Measurements from ENCODE around the gene ISYNA1. TPM values are rescaled to one million over a fixed set of nuclear protein-coding genes. Genes with fewer than 3 reads are reported as not detected.

ISYNA1 gene
- total and polyA plus RNA-seq, 12 donors = 3.2 to 313 (median 78.7) TPM

GRCh38 chr19:18444513-18444912 lies 6.6 kb upstream of the ISYNA1 start:
- TF ChIP-seq CTCF (IDR thresholded peaks at IDR 0.05) = no peak
- no peak for TF ChIP-seq POLR2A (IDR thresholded peaks at IDR 0.05)
- H3K9me3 ChIP-seq (replicated peaks in 1 of 3) = no peaks in the 10 kb centered on the region
- no peak overlapping the region for H3K27ac ChIP-seq
- peaks cover 0 to 53% of the 10 kb centered on the region in 2 donors for H3K36me3 ChIP-seq (replicated peaks in 1 of 2)
- H3K27me3 ChIP-seq = no peaks in the 10 kb centered on the region
- DNase-seq = no peak
- H3K4me1 ChIP-seq (replicated peaks in 1 of 2) = peaks cover under 1 to 3% of the 10 kb centered on the region in 2 donors
- H3K4me3 ChIP-seq = no peak overlapping the region
- WGBS, 4 donors = 88 to 93% (median 90%) methylated on average over 8 to 19 of the region's 19 CpGs
- intact Hi-C loops (cut with DNase I) = loop anchor here in 1 of 2 donors (10.0 kb wide), 1 partner anchor 230 kb away; no protein-coding TSS in a partner anchor

GRCh38 chr19:18443831-18444230 lies 5.9 kb upstream of the ISYNA1 start:
- intact Hi-C loops (cut with DNase I) = loop anchor here in 1 of 2 donors (10.0 kb wide), 1 partner anchor 231 kb away; no protein-coding TSS in a partner anchor
- H3K27ac ChIP-seq = no peak overlapping the region
- H3K4me1 ChIP-seq (replicated peaks in 1 of 2) = peaks cover 7 to 10% of the 10 kb centered on the region in 2 donors
- H3K4me3 ChIP-seq = no peak overlapping the region
- H3K9me3 ChIP-seq (replicated peaks in 1 of 3) = no peaks in the 10 kb centered on the region
- DNase-seq = no peak
- no peaks in the 10 kb centered on the region for H3K27me3 ChIP-seq
- 84 to 90% (median 87%) methylated on average over 11 of the region's 11 CpGs for whole genome bisulfite sequencing, 4 donors
- TF ChIP-seq CTCF (IDR thresholded peaks at IDR 0.05) (no peak), POLR2A (IDR thresholded peaks at IDR 0.05) (no peak)
- H3K36me3 ChIP-seq (replicated peaks in 1 of 2) = peaks cover 0 to 46% of the 10 kb centered on the region in 2 donors

- no peak for TF ChIP-seq POLR2A (IDR thresholded peaks at IDR 0.05)
- 85 to 98% (median 93%) methylated on average over 3 to 6 of the region's 6 CpGs for WGBS, 4 donors
Measured at GRCh38 chr19:18443406-18443805, 5.5 kb upstream of the ISYNA1 start.

GRCh38 chr19:18442941-18443340 lies 5.0 kb upstream of the ISYNA1 start:
- no peak overlapping the region for H3K4me3 ChIP-seq
- DNase-seq = no peak
- TF ChIP-seq POLR2A (IDR thresholded peaks at IDR 0.05) = no peak
- TF ChIP-seq CTCF (IDR thresholded peaks at IDR 0.05) = no peak
- H3K27ac ChIP-seq = no peak overlapping the region
- WGBS, 4 donors = 65 to 92% (median 82%) methylated on average over 7 to 12 of the region's 12 CpGs
- intact Hi-C loops (cut with DNase I) = loop anchor here in 1 of 2 donors (10.0 kb wide), 1 partner anchor 232 kb away; no protein-coding TSS in a partner anchor
- no peaks in the 10 kb centered on the region for H3K27me3 ChIP-seq
- H3K9me3 ChIP-seq (replicated peaks in 1 of 3) = no peaks in the 10 kb centered on the region
- H3K36me3 ChIP-seq (replicated peaks in 1 of 2) = peaks cover 0 to 37% of the 10 kb centered on the region in 2 donors
- H3K4me1 ChIP-seq (replicated peaks in 1 of 2) = peaks cover 16 to 18% of the 10 kb centered on the region in 2 donors

More at GRCh38 chr19:18443406-18443805, 5.5 kb upstream of the ISYNA1 start:
- Histone ChIP-seq H3K27ac (no peak overlapping the region), H3K4me1 (replicated peaks in 1 of 2) (peaks cover 12 to 14% of the 10 kb centered on the region in 2 donors), H3K27me3 (no peaks in the 10 kb centered on the region), H3K4me3 (no peak overlapping the region), H3K9me3 (replicated peaks in 1 of 3) (no peaks in the 10 kb centered on the region), H3K36me3 (replicated peaks in 1 of 2) (peaks cover 0 to 42% of the 10 kb centered on the region in 2 donors)
- intact Hi-C loops (cut with DNase I) = loop anchor here in 1 of 2 donors (10.0 kb wide), 1 partner anchor 231 kb away; no protein-coding TSS in a partner anchor
- no peak for DNase-seq

All from adrenal gland (tissue), 12 donors.